Type B pancreatic cell (in vitro differentiated cells): ENCODE results near the gene DNAJA3. TPM values are rescaled to one million over a fixed set of nuclear protein-coding genes. Genes with fewer than 3 reads are reported as not detected.

Experiments used
- DNase-seq: peaks from one replicate; pipeline ENCODE4 v3.0.0; 2021; ENCODE audit warnings: mixed read lengths; ENCODE audit not compliant: unreplicated experiment; ENCODE audit errors: extremely low spot score
- H3K27ac Mint-ChIP-seq: 2 replicates; pipeline ENCODE4 v1.8.0; 2021; ENCODE audit warnings: mild to moderate bottlenecking, mixed read lengths
- H3K27me3 Mint-ChIP-seq: 2 replicates; pipeline ENCODE4 v1.8.0; 2021; ENCODE audit warnings: mixed read lengths
- H3K36me3 Mint-ChIP-seq: 2 replicates; pipeline ENCODE4 v1.8.0; 2021; ENCODE audit warnings: mixed read lengths
- H3K4me1 Mint-ChIP-seq: one replicate; pipeline ENCODE4 v1.8.0; 2021; ENCODE audit warnings: mixed read lengths; ENCODE audit not compliant: unreplicated experiment
- H3K4me3 Mint-ChIP-seq: 2 replicates; pipeline ENCODE4 v1.8.0; 2021; ENCODE audit warnings: mild to moderate bottlenecking, mixed read lengths
- H3K9me3 Mint-ChIP-seq: 2 replicates; pipeline ENCODE4 v1.8.0; 2021; ENCODE audit warnings: mixed read lengths
- total RNA-seq: library from RNA; stranded (reverse); gene quantifications from 2 replicates; pipeline ENCODE4 v1.2.1, GENCODE V29; 2021; ENCODE audit warnings: low replicate concordance
- TF ChIP-seq, protein P1 (sequence below): fragments of 200-600 bp; sonication (generic); conservative IDR thresholded peaks from 2 replicates; pipeline ENCODE4 v1.5.0; 2021; ENCODE audit warnings: antibody characterized with exemption, mild to moderate bottlenecking

DNAJA3 gene
- total RNA-seq, 1 donor from 2014 or later: 46.5 TPM

GRCh38 chr16:4412159-4412558 lies 13.5 kb upstream of the DNAJA3 start:
- H3K4me1 Mint-ChIP-seq: peaks cover 17% of the 10 kb centered on the region
- H3K27ac Mint-ChIP-seq: no peak overlapping the region
- DNase-seq: no peak
- no peaks in the 10 kb centered on the region for H3K36me3 Mint-ChIP-seq
- H3K4me3 Mint-ChIP-seq: no peak overlapping the region
- TF ChIP-seq, protein P1, sequence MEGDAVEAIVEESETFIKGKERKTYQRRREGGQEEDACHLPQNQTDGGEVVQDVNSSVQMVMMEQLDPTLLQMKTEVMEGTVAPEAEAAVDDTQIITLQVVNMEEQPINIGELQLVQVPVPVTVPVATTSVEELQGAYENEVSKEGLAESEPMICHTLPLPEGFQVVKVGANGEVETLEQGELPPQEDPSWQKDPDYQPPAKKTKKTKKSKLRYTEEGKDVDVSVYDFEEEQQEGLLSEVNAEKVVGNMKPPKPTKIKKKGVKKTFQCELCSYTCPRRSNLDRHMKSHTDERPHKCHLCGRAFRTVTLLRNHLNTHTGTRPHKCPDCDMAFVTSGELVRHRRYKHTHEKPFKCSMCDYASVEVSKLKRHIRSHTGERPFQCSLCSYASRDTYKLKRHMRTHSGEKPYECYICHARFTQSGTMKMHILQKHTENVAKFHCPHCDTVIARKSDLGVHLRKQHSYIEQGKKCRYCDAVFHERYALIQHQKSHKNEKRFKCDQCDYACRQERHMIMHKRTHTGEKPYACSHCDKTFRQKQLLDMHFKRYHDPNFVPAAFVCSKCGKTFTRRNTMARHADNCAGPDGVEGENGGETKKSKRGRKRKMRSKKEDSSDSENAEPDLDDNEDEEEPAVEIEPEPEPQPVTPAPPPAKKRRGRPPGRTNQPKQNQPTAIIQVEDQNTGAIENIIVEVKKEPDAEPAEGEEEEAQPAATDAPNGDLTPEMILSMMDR: no peak
- H3K27me3 Mint-ChIP-seq: peaks cover 3% of the 10 kb centered on the region
- H3K9me3 Mint-ChIP-seq: no peaks in the 10 kb centered on the region

- Mint-ChIP-seq H3K36me3 (no peaks in the 10 kb centered on the region), H3K27me3 (peaks cover 3% of the 10 kb centered on the region), H3K4me3 (no peak overlapping the region), H3K4me1 (peaks cover 17% of the 10 kb centered on the region), H3K9me3 (no peaks in the 10 kb centered on the region), H3K27ac (no peak overlapping the region)
- TF ChIP-seq, protein P1: no peak
- DNase-seq: no peak
Observed at GRCh38 chr16:4412854-4413253, 12.8 kb upstream of the DNAJA3 start.

DNA sequence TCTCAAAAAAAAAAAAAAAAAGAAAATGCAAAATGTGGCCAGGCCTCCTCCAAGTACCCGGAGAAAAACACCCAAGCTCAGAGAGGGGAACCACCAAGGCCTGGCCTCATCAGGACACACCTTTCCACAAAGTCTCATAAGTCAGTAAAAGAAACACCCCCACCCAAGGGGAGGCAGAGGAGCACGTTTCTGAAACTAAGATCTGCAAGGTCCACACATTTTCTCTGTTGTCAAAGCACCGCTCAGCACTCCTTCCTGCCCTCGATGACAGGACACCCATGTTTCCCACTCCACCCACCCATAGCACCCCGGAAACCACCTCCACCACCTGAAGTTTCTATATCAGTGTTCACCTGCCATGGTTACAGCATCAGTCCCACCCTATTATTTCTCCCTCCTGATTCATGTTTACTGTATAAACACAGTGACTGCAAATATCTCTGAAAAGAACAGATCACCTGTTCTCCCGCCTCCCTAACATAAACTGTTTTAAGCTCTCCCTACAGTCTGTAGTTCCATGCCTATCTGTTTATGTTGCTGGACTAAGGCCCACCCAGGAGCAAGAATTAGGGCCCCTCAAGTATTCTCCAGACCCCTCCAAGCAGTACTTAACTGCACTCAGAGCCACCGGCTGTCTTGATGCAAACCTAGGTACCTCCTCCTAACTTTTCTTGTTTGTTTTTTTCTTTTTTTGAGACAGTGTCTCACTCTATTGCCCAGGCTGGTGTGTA lies 11.3 kb upstream of the DNAJA3 start:
- TF ChIP-seq, protein P1: no peak
- no peaks in the 10 kb centered on the region for H3K9me3 Mint-ChIP-seq
- H3K4me1 Mint-ChIP-seq: peaks cover 17% of the 10 kb centered on the region
- no peaks in the 10 kb centered on the region for H3K36me3 Mint-ChIP-seq
- H3K27me3 Mint-ChIP-seq: peaks cover 3% of the 10 kb centered on the region
- H3K27ac Mint-ChIP-seq: peak overlapping the region; percentile 94
- peak overlapping the region; percentile 95 for H3K4me3 Mint-ChIP-seq
- no peak for DNase-seq

DNA sequence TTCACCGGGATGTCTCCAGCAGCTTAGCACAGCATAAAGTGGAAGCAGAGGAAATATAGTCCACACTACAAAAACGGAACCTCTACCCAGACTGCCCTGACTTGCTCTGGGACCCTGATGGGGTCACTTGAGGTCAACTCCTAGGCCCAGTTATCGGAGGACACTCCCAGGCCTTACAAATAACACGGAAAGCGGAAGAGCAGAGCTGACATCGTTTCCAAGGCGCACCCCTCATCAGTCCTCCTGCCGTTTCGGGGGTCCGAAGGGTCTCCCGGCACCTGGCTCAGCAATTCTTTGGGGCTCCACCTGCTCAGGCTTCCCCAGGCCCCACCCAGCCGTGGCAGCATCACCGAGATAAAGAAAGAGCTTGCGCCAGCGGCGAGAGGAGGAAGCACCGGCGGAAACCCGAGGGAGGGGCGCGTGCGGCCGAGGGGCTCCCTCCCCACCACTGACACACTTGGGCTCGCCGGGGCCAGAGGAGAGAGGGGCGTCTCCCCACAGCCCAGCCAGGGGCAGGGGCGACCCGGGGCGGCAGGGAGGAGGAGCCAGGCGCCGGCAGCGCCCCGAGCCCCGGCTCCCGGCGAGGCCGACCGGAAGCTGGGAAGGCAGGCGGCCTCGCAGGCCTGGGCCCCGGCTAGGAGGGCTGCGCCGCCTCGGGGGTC lies 10.0 kb upstream of the DNAJA3 start:
- peak overlapping the region; percentile 94 for H3K27ac Mint-ChIP-seq
- H3K9me3 Mint-ChIP-seq: no peaks in the 10 kb centered on the region
- peak overlapping the region; percentile 95 for H3K4me3 Mint-ChIP-seq
- TF ChIP-seq, protein P1: no peak
- no peak for DNase-seq
- no peaks in the 10 kb centered on the region for H3K36me3 Mint-ChIP-seq
- H3K27me3 Mint-ChIP-seq: peaks cover 3% of the 10 kb centered on the region
- peaks cover 16% of the 10 kb centered on the region for H3K4me1 Mint-ChIP-seq

- Mint-ChIP-seq H3K4me3 (peak within 1 kb of the TSS; percentile 95), H3K27ac (peak within 1 kb of the TSS; percentile 94), H3K27me3 (peaks cover 3% of the 10 kb centered on the region), H3K9me3 (no peaks in the 10 kb centered on the region), H3K4me1 (peaks cover 13% of the 10 kb centered on the region), H3K36me3 (no peaks in the 10 kb centered on the region)
- TF ChIP-seq, protein P1: no peak
- peak; percentile 96 for DNase-seq
Observed at GRCh38 chr16:4416200-4417032, 9.3 kb upstream of the DNAJA3 start, which contains the start of gene CORO7. Gene CORO7 (minus strand): TSS chr16:4416596. CDS start chr16:4416518, 78 bp downstream.
